ENCODE measurements around the gene AP4B1.

AP4B1 gene

DNA sequence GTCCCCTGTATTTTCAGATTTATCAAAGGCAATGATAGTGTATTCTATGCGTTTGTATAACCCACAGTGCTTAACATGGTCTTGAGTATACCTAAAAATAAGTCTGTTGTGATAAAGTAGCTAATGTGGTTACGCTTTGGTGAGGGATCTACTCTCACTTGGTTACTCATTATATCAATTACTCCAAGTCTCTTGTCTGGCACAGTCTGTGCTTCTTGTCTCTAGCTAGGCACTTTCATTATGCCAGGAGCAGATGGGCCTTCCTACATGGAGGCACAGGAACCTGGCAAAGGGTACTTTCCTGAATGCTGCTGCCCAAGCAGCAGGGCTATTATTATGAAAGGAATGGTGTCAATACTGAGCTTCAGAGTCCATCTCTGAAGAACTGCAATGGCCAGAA is 28.9 kb downstream of the AP4B1 start:
- TF ChIP-seq, protein P1, sequence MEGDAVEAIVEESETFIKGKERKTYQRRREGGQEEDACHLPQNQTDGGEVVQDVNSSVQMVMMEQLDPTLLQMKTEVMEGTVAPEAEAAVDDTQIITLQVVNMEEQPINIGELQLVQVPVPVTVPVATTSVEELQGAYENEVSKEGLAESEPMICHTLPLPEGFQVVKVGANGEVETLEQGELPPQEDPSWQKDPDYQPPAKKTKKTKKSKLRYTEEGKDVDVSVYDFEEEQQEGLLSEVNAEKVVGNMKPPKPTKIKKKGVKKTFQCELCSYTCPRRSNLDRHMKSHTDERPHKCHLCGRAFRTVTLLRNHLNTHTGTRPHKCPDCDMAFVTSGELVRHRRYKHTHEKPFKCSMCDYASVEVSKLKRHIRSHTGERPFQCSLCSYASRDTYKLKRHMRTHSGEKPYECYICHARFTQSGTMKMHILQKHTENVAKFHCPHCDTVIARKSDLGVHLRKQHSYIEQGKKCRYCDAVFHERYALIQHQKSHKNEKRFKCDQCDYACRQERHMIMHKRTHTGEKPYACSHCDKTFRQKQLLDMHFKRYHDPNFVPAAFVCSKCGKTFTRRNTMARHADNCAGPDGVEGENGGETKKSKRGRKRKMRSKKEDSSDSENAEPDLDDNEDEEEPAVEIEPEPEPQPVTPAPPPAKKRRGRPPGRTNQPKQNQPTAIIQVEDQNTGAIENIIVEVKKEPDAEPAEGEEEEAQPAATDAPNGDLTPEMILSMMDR (IDR thresholded peaks at IDR 0.05; ENCODE audit: low read depth, low read length), result no peak
- H3K4me3 ChIP-seq (ENCODE audit: low read depth, low read length), result no peak overlapping the region
- no peak overlapping the region for H3K27ac ChIP-seq
- H3K27me3 ChIP-seq (ENCODE audit: insufficient read depth, low read depth, severe bottlenecking), result no peaks in the 10 kb centered on the region
- DNase-seq, result no peak
- no peaks in the 10 kb centered on the region for H3K36me3 ChIP-seq
- H3K9me3 ChIP-seq (ENCODE audit: severe bottlenecking), result no peaks in the 10 kb centered on the region

DNA sequence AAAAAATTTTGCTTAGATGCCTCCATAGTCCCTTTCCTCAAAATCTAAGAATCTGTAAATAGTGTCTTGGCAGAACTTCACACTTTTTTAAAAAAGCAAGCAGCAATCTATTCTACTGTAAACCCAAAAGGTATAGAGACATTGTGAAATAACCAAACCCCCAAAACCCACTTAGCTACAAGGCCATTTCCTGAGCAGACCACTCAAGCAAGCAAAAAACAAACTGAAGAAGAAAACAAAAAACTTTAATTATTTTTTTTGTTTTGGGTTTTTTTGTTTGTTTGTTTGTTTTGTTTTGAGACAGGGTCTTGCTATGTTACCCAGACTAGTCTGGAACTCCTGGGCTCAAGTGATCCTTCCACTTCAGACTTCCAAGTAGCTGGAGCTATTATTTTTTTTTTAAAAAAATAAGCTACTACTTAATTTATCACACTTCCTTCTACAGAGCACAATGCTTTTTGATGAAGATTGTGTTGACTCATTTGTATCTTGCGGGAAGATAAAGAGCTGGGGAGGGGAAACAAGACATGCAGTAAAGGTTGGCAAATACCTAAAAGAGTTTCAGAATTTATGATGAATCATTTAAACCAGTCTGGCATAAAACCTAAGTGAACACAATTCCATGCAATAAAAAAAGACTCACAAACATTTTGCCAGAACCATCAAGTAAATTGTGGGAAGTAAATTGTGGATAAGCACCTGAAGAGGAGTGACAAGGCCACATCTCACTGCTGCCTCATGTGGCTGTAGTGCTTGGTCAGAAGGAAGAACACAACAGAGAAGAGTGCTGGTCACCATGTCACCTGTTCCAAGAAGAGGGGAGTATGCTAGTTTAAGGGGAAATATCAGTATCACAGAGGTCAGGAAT is 30.4 kb downstream of the AP4B1 start:
- no peak overlapping the region for H3K27ac ChIP-seq
- DNase-seq, result peak; percentile 16
- H3K27me3 ChIP-seq (ENCODE audit: insufficient read depth, low read depth, severe bottlenecking), result no peaks in the 10 kb centered on the region
- H3K36me3 ChIP-seq, result no peaks in the 10 kb centered on the region
- H3K4me3 ChIP-seq (ENCODE audit: low read depth, low read length), result no peak overlapping the region
- TF ChIP-seq, protein P1 (IDR thresholded peaks at IDR 0.05; ENCODE audit: low read depth, low read length), result peak; percentile 52
- no peaks in the 10 kb centered on the region for H3K9me3 ChIP-seq (ENCODE audit: severe bottlenecking)

DNA sequence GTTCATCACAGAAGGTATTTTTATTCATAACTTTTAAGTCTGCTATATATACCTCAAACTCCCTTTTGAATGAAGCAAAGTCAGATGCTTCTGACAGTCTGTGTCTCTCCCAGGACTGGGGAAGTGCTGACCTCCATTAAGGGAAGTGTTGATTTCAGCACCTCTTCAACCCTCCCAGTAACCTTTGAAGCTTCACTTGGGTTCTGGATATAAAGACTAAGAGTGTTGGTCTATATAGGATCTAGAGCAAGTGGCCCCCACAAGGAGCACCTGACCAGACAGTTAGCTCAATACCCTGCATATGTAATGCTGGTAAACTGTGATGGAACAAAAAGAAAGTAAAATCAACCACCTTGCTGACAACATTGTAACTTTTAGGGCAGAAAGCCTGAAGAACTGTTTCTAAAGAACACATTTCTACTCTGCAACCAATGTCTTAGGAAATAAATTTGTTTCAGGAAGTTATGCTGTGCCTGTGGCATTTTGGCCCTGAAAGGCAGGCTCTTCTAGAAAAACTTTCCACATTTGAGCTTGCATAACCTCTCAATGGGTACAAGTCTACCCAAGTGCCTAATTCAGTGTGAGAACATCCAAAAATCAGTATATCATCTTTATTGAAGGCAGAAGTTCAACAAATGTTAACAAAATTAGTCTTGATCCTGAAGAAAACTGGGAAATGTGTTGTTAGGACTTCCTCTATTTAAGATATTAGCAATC is 32.2 kb downstream of the AP4B1 start:
- no peak overlapping the region for H3K27ac ChIP-seq
- no peaks in the 10 kb centered on the region for H3K27me3 ChIP-seq (ENCODE audit: insufficient read depth, low read depth, severe bottlenecking)
- H3K4me3 ChIP-seq (ENCODE audit: low read depth, low read length), result no peak overlapping the region
- no peak for DNase-seq
- H3K36me3 ChIP-seq, result no peaks in the 10 kb centered on the region
- TF ChIP-seq, protein P1 (IDR thresholded peaks at IDR 0.05; ENCODE audit: low read depth, low read length), result no peak
- H3K9me3 ChIP-seq (ENCODE audit: severe bottlenecking), result no peaks in the 10 kb centered on the region

DNA sequence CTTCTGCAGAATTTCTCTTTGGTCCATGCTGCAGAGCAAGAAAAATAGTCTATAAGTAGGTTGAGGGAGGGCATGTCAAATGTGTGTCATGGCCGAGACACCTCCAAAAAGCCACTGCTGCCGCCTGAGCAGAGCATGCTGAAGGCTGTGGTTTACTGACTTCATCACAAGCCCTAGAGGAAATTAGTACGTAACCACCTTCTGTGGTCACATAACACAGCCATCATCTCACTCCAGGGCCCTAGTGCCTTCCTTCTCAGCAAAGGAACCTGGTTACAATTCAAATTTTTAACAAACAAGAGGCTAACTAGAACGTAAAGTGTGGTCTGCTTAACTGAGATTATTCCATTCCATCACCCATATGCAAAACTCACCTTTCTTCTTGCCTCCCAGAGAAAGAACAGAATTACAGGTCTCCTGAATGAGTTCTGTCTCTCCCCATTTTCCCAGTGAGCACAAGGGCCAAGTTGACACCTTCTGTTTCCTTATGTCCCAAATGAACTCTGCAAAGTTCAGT is 32.9 kb downstream of the AP4B1 start, which contains the start of gene PTPN22:
Gene PTPN22 (minus strand): TSS at position 116 of the 517 bp plus-strand sequence.
- Histone ChIP-seq H3K4me3 (ENCODE audit: low read depth, low read length) (no peak within 1 kb of the TSS), H3K27ac (no peak within 1 kb of the TSS), H3K9me3 (ENCODE audit: severe bottlenecking) (no peaks in the 10 kb centered on the region), H3K36me3 (no peaks in the 10 kb centered on the region), H3K27me3 (ENCODE audit: insufficient read depth, low read depth, severe bottlenecking) (no peaks in the 10 kb centered on the region)
- TF ChIP-seq, protein P1 (IDR thresholded peaks at IDR 0.05; ENCODE audit: low read depth, low read length), result no peak
- DNase-seq, result no peak

DNA sequence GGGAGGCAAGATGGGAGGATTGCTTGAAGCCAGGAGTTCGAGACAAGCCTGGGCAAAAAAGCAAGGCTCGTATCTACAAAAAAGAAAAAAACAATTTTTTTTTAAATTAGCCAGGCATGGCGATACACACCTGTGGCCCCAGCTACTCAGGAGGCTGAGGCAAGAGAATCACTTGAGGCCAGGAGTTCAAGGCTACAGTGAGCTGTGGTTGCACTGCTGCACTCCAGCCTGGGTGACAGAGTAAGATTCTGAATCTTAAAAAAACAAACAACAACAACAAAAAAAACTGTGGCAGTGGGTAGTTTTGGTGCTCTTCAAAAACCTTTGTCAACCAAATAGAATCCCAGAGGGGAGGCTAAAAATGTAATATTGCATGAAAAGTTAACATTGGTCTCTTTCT is 33.8 kb downstream of the AP4B1 start:
- TF ChIP-seq, protein P1 (IDR thresholded peaks at IDR 0.05; ENCODE audit: low read depth, low read length), result no peak
- Histone ChIP-seq H3K4me3 (ENCODE audit: low read depth, low read length) (no peak overlapping the region), H3K27ac (no peak overlapping the region), H3K9me3 (ENCODE audit: severe bottlenecking) (no peaks in the 10 kb centered on the region), H3K27me3 (ENCODE audit: insufficient read depth, low read depth, severe bottlenecking) (no peaks in the 10 kb centered on the region), H3K36me3 (no peaks in the 10 kb centered on the region)
- DNase-seq, result no peak

All from WERI-Rb-1 (cell line).